T-helper 1 cell (primary cell): ENCODE data around the gene MCRIP2.
A peak's percentile ranks its signal among the peaks of the same experiment; 100 is the strongest.
"Not testable (repeated sequence)": the region's sequence is repeated elsewhere in the genome, so short reads cannot be mapped to it uniquely, and the experiment has no call there.

Experiments
- DNase-seq, 5 donors: peaks; one replicate each; pipeline ENCODE4 v3.0.0-alpha.2; 2012 to 2020

The MCRIP2 gene

DNA sequence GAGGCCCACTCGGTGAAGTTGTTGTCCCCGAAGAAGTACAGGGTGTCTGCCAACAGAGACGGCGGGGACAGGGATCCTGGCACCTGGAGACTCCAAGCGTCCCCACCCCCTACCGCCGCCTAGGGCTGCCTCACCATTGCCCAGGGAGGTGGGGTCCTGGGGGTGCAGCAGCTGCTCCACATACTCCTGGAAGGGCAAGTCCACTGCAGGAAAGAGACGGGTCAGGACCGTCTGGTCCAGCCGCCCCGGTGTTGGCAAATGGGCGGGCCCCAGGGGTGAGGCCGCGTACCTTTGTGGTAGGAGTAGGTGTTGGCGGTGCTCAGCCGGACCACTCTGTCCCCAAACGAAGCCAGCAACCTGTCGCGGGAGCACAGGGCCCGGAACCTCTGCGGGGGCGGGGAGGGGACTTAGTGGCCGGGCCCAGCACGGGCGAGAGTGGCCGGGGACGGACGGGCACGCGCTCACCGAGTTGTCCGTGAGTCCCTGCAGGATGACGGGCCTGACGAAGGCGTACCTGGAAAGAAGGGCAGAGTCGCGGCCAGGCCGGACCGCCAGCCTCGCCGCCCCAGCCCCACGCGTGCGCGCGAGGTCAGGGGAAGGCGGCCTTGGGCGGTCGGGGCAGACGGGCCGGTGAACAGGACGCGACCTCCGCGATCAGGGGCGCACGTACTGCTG is 41.9 kb downstream of the MCRIP2 start:
- DNase-seq: no peak

DNA sequence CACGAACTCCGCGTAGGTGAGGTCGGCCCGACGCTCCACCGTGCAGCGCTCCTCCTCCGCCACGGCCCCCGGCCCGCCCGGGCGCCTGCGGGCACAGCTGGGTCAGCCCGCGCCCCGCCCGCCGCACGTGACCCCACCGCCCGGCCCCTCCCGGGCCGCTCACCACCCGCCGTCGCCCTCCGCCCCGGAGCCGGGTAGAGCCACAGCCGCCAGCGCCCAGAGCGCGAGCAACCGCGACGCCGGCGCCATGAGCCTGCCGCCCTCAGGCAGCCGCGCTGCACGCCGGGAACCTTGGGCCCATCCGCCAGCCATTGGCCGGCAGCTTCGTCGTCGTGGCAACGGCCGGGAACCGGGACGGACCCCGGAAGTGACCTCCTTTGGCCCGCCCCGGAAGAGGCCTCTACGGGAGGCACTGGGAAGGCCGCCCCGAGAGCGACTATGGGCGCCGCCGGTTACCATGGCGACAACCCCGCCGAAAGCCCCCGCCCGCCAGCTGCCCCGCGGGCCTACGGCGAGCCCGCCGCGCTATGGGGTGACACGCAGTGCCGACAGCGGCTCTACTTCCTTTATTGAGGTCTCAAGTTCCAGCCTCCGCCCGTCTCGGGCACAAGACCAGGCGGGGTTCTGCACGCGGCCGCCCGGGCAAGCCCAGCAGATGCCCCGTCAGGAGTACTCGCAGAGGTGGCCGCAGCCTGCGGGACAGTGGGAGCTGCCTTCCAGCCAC is 42.6 kb downstream of the MCRIP2 start, which contains the start of gene JMJD8:
JMJD8 (minus strand) TSS at position 264 of the 724 bp plus-strand sequence; CDS start at position 249, 15 bp downstream.
- DNase-seq: peak; percentile 92 to 97 (median 96)

DNA sequence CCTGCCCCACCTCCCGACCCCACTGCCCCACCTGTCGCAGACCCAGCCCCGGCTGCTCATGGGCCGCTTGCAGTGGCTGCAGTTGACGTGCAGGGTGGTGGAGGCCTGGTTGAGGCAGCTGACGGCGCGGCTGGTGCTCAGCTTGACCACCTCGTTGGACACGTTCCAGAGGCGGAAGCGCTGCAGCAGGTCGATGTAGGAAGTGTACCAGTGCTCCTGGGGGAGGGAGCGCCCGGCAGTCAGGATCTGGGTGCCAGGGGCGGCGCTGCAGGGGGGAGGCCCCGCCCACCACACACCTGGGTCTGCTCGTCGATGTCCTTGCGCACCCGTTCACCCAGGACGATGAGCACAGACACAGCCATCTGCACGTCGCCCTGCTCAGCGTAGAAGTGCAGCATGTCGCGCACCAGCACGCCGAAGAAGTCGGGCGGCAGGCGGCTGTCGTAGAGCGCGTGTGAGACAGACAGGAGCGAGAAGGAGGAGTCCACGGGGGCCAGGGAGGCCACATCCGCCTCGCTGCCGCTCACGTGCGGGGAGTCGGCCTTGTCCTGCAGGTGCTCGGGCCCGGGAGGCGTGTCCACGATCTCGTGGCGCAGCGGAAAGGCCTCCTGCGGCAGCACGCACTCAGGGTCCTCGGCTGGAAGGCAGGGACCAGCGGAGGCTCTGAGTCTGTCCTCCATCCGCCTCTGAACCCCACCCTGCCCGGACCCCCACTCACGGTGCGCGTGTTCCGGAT is 43.5 kb downstream of the MCRIP2 start:
- no peak for DNase-seq

GRCh38 chr16:685967-686366 is 44.3 kb downstream of the MCRIP2 start:
- no peak for DNase-seq

DNA sequence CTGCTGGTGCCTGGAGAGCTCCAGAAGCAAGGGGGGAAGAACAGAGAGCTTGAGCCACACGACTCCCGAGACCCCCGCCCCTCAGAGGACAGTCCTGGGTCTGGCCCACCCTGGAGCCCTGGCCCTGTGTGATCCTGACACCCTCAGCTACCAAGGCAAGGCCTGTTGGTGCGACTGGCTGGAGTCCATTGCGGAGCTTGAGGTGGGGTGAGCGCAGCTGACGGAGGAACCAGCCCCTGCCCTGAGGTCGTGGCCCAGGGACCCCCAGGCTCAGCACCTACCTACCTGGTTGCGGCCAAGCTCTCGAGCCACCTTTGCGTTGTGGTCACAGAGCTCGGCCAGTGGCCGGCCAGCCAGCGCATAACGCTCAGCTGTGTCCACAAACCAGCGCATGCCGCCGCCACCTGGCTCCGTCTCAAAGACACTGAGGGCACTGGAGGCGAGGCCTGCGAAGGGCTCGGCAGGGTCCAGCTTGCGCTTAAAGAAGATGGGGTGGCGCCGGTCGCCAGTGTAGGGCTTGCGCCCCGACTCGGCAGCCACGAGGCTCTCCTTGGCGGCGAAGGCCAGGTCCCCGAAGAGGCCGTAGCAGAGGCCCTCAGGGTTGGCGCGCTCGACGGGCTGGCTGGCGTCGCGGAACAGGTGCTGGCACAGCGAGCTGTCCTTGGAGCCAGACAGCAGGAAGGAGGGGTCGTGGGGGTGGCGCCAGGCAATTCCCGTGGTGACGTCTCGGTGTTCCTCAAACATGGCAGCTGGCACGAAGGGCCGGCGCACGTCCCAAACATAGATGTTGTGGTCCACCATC is 45.0 kb downstream of the MCRIP2 start:
- DNase-seq: no peak

GRCh38 chr16:687499-687898 is 45.9 kb downstream of the MCRIP2 start:
- DNase-seq: no peak

DNA sequence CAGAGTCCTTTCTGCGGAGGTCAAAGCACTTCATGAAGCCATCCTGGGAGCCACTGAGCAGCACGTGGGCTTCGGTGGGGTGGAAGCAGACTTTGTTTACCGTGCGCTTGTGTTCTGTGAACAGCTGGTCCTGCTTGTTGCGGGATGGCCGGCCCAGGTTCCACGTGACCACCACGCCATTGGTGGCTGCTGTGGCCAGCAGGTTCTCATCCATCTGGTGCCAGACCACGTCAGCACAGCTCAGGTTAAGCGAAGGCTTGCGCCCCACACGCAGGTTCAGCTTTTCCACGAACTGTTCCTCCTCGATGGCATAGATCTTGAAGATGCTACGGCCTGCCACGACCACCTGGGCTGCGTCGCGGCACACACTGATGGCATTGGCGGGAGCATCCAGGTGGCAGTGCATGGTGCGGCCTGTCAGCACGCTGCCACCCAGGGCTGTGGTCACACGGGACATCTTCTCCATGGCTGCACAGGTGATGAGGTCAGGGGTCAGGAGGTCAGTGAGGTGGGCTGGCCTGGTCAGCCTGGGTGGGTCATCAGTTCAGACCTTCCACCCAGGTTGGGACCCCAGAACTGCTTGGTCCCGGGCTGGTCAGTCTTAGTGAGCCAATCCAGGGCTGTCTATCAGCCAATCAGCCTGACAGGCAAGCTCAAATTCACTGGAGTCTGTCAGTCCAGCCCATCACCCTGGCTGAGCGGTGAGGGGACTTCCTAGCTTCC is 47.7 kb downstream of the MCRIP2 start:
- DNase-seq: no peak

GRCh38 chr16:691242-691641 is 49.6 kb downstream of the MCRIP2 start:
- not testable (repeated sequence) for DNase-seq

DNA sequence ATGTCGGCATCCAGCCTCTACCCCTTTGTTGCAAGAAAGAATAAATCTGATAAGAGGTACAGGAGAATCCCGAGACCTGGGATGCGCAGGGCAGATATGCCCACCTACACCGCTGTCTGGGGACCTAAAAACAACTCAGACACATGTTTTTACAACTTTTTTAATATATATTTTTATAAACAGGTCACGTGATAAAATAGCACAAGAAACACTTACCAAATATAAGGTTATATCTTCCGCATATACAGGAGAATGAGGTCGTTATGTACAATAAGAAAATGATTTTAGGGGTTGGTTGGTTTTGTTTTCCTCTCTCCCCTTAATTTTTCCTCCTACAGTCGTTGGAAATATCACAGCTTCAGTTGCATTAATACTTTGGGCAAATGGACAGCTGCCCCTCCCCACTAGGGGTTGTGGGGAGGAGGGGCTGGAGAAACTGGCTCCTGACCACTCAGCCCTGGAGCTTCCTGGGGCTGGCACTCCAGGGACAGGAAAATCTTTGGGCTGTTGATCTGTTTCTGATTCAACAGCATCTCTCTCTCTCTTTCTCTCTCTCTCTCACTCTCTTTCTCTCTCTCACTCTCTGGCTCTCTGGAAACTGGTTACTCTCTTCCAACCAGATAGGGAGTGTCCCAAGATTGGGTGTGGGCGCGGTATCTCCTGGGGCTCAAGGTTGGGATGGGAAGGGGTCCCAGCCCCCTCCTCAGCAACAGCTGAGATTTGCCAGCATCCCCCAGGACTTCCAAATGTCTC is 50.9 kb downstream of the MCRIP2 start:
- DNase-seq: no peak

- no peak for DNase-seq
Observed at GRCh38 chr16:693364-693763, 51.7 kb downstream of the MCRIP2 start.

DNA sequence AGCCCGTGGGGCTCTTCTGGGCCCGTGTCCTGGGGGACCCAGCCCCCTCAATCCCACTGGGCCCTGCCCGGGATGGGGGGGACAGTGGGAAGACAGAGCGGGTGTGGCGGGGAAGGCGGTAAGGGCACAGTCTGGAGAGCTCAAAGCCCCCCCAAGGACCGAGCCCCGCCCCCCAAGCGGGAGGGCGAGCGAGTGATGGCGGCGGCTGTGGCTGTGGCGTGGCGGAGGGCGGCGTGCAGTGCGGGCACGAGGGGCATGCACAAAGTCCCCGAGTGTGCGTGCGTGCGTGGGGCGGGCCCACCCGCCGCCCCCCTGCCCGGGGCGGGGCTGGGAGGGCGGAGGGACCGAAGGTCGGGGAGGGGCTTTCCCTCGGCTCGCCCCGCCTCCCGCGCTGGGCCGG is 52.1 kb downstream of the MCRIP2 start:
- DNase-seq: no peak

DNA sequence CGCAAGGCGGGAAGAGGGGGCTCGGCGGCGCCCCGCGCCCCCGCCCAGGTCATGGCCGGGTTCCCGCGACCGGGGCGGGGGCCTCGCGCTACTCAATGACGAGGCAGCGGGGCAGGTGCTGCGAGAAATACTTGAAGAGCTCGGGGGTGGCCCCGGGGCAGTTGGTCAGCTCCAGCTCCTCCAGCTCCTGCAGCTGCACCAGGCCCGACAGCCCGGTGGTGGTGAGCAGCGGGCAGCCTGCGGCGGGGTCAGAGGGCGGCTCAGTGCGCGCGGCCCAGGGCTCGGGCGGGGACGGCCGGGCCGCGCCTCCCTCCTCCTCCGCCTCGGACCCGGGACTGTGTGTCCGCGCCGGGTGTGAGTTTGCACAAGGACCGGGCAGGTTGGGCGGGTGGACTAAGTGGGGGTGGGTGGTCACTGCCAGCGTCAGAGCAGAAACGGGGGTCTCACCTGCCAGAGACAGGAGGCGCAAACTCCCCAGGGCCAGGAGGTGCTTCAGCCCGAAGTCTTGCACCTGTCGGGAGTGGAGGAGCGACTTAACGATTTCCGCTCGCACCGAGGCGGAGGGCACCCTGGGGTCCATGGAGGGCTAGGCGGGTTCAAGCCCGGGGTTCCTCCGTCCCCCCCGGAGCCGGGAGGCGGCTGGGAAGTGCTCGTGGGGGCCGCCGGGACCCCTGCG is 52.7 kb downstream of the MCRIP2 start:
- no peak for DNase-seq

GRCh38 chr16:694863-695354 is 53.3 kb downstream of the MCRIP2 start:
- no peak for DNase-seq

- DNase-seq: peak; percentile 47 to 72 (median 60)
Observed at GRCh38 chr16:695355-696089, 53.9 kb downstream of the MCRIP2 start.
